ENCODE results near the gene DUSP21. TPM values are rescaled to one million over a fixed set of nuclear protein-coding genes. Genes with fewer than 3 reads are reported as not detected.
"Not testable (repeated sequence)": the region's sequence is repeated elsewhere in the genome, so short reads cannot be mapped to it uniquely, and the experiment has no call there.

DUSP21 gene
- total RNA-seq: not detected

DNA sequence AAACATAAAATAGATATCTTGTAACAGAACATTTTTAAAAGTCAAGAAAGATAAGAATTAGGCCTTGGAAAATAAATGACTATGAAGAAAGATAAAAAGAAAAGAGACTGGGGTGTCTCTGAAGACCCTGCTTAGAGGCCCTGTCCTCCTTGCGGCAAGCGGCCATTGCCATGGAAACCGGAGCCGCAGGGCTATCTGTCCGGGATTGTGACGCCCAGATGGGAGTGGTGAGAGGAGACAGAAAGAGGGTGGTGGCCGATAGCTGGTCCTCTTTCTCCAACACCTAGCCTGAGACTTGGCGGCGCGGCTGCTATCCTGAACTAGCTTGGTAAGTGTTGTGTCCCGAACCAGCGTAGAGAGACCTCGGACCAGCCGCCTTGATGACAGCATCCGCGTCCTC, at the start of gene DUSP21:
Gene DUSP21, plus strand, starts transcription at position 269 of the 400 bp plus-strand sequence. Its CDS starts 112 bp downstream, at position 381.
- DNase-seq: no peak
- Mint-ChIP-seq H3K9me3 (no peaks in the 10 kb centered on the region), H3K27me3 (ENCODE audit: low read depth) (no peaks in the 10 kb centered on the region), H3K27ac (no peak within 1 kb of the TSS), H3K4me3 (no peak within 1 kb of the TSS), H3K4me1 (ENCODE audit: low read depth) (no peaks in the 10 kb centered on the region), H3K36me3 (ENCODE audit: low read depth) (no peaks in the 10 kb centered on the region)
- CTCF ChIA-PET: no interaction called here
- intact Hi-C loops (cut with micrococcal nuclease): no loop called here

DNA sequence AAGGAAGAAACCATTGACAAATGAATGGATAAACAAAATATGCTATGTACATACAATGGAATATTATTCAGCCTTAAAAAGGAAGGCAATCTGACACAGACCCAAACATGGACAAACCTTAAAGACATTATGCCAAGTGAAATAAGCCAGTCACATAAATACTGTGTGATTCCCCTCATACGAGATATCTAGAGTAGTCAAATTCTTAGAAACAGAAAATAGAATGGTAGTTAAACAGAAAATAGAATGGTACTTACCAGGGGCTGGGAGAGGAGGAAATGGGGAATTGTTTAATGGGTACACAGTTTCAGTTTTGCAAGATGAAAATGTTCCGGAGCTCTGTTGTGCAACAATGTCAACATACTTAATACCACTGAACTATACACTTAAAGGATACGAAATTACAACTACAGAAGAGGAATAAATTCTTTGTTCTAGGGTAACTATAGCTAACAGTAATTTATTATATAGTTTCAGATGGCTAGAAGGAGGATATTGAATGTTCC, 47.8 kb upstream of the DUSP21 start:
- CTCF ChIA-PET: no interaction called here
- Mint-ChIP-seq H3K36me3 (ENCODE audit: low read depth) (no peaks in the 10 kb centered on the region), H3K4me3 (no peak overlapping the region), H3K4me1 (ENCODE audit: low read depth) (no peaks in the 10 kb centered on the region), H3K27ac (no peak overlapping the region), H3K27me3 (ENCODE audit: low read depth) (no peaks in the 10 kb centered on the region), H3K9me3 (no peaks in the 10 kb centered on the region)
- no peak for DNase-seq
- intact Hi-C loops (cut with micrococcal nuclease): no loop called here

GRCh38 chrX:44802613-44803012, 41.2 kb upstream of the DUSP21 start:
- Mint-ChIP-seq H3K27me3 (ENCODE audit: low read depth) (no peaks in the 10 kb centered on the region), H3K4me1 (ENCODE audit: low read depth) (no peaks in the 10 kb centered on the region), H3K27ac (no peak overlapping the region), H3K36me3 (ENCODE audit: low read depth) (no peaks in the 10 kb centered on the region), H3K9me3 (no peaks in the 10 kb centered on the region), H3K4me3 (no peak overlapping the region)
- CTCF ChIA-PET: no interaction called here
- no peak for DNase-seq
- intact Hi-C loops (cut with micrococcal nuclease): no loop called here

- Mint-ChIP-seq H3K27me3 (ENCODE audit: low read depth) (no peaks in the 10 kb centered on the region), H3K27ac (no peak overlapping the region), H3K4me3 (no peak overlapping the region), H3K4me1 (ENCODE audit: low read depth) (no peaks in the 10 kb centered on the region), H3K9me3 (no peaks in the 10 kb centered on the region), H3K36me3 (ENCODE audit: low read depth) (no peaks in the 10 kb centered on the region)
- DNase-seq: no peak
- CTCF ChIA-PET: no interaction called here
- intact Hi-C loops (cut with micrococcal nuclease): no loop called here
Observed at GRCh38 chrX:44815681-44816080, 28.1 kb upstream of the DUSP21 start.

- Mint-ChIP-seq H3K9me3 (no peaks in the 10 kb centered on the region), H3K27ac (no peak overlapping the region), H3K27me3 (ENCODE audit: low read depth) (no peaks in the 10 kb centered on the region), H3K4me1 (ENCODE audit: low read depth) (no peaks in the 10 kb centered on the region), H3K4me3 (no peak overlapping the region), H3K36me3 (ENCODE audit: low read depth) (no peaks in the 10 kb centered on the region)
- intact Hi-C loops (cut with micrococcal nuclease): no loop called here
- CTCF ChIA-PET: interaction anchor here (0.6 kb wide), 1 partner anchor 153 kb away, joined by 3 read pairs; no protein-coding TSS in a partner anchor
- DNase-seq: no peak
Observed at GRCh38 chrX:44816367-44816766, 27.5 kb upstream of the DUSP21 start.

DNA sequence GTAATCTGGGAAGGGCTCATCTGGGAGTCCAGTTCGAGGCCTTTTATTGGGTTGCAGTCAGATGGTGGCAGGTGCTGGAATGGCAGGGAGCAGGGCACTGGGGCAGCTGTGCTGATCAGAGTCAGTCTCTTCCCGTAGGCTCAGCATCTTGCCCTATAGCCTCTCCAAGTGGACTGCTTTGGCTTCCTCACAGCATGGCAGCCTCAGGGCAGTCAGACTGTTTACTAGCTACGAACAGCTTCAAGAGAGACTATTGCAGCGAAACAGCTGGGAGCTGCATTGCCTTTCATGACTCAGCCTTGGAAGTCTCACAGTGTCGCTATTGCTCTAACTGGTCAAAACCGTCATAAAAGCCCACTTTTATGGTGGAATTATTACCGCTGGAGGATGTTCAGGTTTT, 26.8 kb upstream of the DUSP21 start:
- Mint-ChIP-seq H3K4me3 (no peak overlapping the region), H3K9me3 (peaks cover 2% of the 10 kb centered on the region), H3K27me3 (ENCODE audit: low read depth) (no peaks in the 10 kb centered on the region), H3K4me1 (ENCODE audit: low read depth) (no peaks in the 10 kb centered on the region), H3K36me3 (ENCODE audit: low read depth) (no peaks in the 10 kb centered on the region), H3K27ac (no peak overlapping the region)
- CTCF ChIA-PET: no interaction called here
- no peak for DNase-seq
- intact Hi-C loops (cut with micrococcal nuclease): no loop called here

GRCh38 chrX:44822601-44823000, 21.2 kb upstream of the DUSP21 start:
- no peaks in the 10 kb centered on the region for H3K36me3 Mint-ChIP-seq (ENCODE audit: low read depth)
- no peak overlapping the region for H3K4me3 Mint-ChIP-seq
- H3K4me1 Mint-ChIP-seq (ENCODE audit: low read depth): no peaks in the 10 kb centered on the region
- H3K9me3 Mint-ChIP-seq: peaks cover 4% of the 10 kb centered on the region
- intact Hi-C loops (cut with micrococcal nuclease): no loop called here
- no peak for DNase-seq
- no peaks in the 10 kb centered on the region for H3K27me3 Mint-ChIP-seq (ENCODE audit: low read depth)
- H3K27ac Mint-ChIP-seq: no peak overlapping the region
- CTCF ChIA-PET: no interaction called here

GRCh38 chrX:44823193-44823592, 20.6 kb upstream of the DUSP21 start:
- H3K27me3 Mint-ChIP-seq (ENCODE audit: low read depth); DNase-seq; H3K36me3 Mint-ChIP-seq (ENCODE audit: low read depth); H3K4me1 Mint-ChIP-seq (ENCODE audit: low read depth); H3K27ac Mint-ChIP-seq; intact Hi-C loops (cut with micrococcal nuclease); H3K4me3 Mint-ChIP-seq; H3K9me3 Mint-ChIP-seq; CTCF ChIA-PET: not testable (repeated sequence)

DNA sequence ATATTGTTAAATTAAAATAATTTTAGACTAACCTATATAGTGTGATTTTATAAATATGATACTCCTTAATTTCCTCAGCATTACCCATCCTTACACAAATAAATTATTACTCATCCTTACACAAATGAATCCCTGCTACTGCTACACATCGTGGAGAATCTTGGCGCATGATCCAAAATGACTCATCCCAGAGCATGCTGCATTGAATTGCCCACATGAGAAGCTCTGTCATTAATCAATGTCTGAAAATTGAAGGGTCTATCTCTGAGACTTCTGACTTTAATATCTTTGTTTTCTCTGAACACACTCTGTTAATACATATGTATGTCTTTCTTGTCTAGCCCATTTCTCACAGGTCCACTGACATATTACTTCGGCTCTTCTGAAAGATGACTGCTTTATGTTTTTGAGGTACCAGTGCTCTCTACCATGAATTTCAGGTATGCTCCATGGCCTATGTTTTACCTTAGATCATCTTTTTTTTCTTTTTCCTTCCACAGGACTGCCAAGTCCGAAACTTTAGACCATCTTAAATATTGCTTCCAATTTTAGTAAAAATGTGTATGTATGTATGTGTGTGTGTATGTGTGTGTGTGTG, 15.7 kb upstream of the DUSP21 start:
- Mint-ChIP-seq H3K4me3 (no peak overlapping the region), H3K4me1 (ENCODE audit: low read depth) (no peaks in the 10 kb centered on the region), H3K36me3 (ENCODE audit: low read depth) (no peaks in the 10 kb centered on the region), H3K27ac (no peak overlapping the region), H3K27me3 (ENCODE audit: low read depth) (no peaks in the 10 kb centered on the region), H3K9me3 (no peaks in the 10 kb centered on the region)
- intact Hi-C loops (cut with micrococcal nuclease): no loop called here
- CTCF ChIA-PET: no interaction called here
- DNase-seq: no peak

DNA sequence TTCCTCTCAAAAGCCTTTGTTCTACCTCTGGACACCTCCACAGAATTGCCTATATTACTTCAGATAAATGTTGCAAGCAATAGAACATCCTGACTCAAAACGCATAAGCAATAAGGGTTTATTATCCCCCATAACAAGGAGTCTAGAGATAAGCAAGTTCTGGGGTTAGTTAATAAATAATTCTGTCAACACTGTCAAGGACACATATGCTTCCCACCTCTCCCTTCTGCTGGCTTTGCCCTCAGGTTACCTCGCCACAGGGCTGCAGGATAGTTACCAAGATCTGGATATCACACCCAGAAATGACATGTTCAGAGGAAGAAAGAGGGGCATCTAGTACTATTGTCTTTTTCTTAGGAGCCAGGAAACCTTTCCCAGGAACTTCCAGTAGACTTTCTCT, 14.0 kb upstream of the DUSP21 start:
- H3K36me3 Mint-ChIP-seq (ENCODE audit: low read depth): no peaks in the 10 kb centered on the region
- no peaks in the 10 kb centered on the region for H3K9me3 Mint-ChIP-seq
- no peak for DNase-seq
- intact Hi-C loops (cut with micrococcal nuclease): no loop called here
- H3K27me3 Mint-ChIP-seq (ENCODE audit: low read depth): no peaks in the 10 kb centered on the region
- H3K27ac Mint-ChIP-seq: no peak overlapping the region
- no peaks in the 10 kb centered on the region for H3K4me1 Mint-ChIP-seq (ENCODE audit: low read depth)
- H3K4me3 Mint-ChIP-seq: no peak overlapping the region
- CTCF ChIA-PET: no interaction called here

GRCh38 chrX:44842550-44843317, 1.1 kb upstream of the DUSP21 start:
- no peak for DNase-seq
- Mint-ChIP-seq H3K9me3 (no peaks in the 10 kb centered on the region), H3K27ac (no peak overlapping the region), H3K4me3 (no peak overlapping the region), H3K36me3 (ENCODE audit: low read depth) (no peaks in the 10 kb centered on the region), H3K4me1 (ENCODE audit: low read depth) (no peaks in the 10 kb centered on the region), H3K27me3 (ENCODE audit: low read depth) (no peaks in the 10 kb centered on the region)
- intact Hi-C loops (cut with micrococcal nuclease): no loop called here
- CTCF ChIA-PET: no interaction called here

GRCh38 chrX:44843318-44843702, 511 bp upstream of the DUSP21 start:
- Mint-ChIP-seq H3K36me3 (ENCODE audit: low read depth) (no peaks in the 10 kb centered on the region), H3K27me3 (ENCODE audit: low read depth) (no peaks in the 10 kb centered on the region), H3K9me3 (no peaks in the 10 kb centered on the region), H3K4me3 (no peak overlapping the region), H3K4me1 (ENCODE audit: low read depth) (no peaks in the 10 kb centered on the region), H3K27ac (no peak overlapping the region)
- intact Hi-C loops (cut with micrococcal nuclease): no loop called here
- CTCF ChIA-PET: no interaction called here
- DNase-seq: no peak

- intact Hi-C loops (cut with micrococcal nuclease): no loop called here
- DNase-seq: no peak
- CTCF ChIA-PET: no interaction called here
- no peaks in the 10 kb centered on the region for H3K4me1 Mint-ChIP-seq (ENCODE audit: low read depth)
- no peak overlapping the region for H3K27ac Mint-ChIP-seq
- no peaks in the 10 kb centered on the region for H3K9me3 Mint-ChIP-seq
- no peaks in the 10 kb centered on the region for H3K27me3 Mint-ChIP-seq (ENCODE audit: low read depth)
- no peaks in the 10 kb centered on the region for H3K36me3 Mint-ChIP-seq (ENCODE audit: low read depth)
- H3K4me3 Mint-ChIP-seq: no peak overlapping the region
Observed at GRCh38 chrX:44844204-44844603, 383 bp downstream of the DUSP21 start.

All from activated naive CD4-positive, alpha-beta T cell treated with anti-CD3 and anti-CD28 coated beads for 36 hours (primary cell).